GM21515 (cell line): Measurements from ENCODE around the gene RSPH1.
A peak's percentile ranks its signal among the peaks of the same experiment; 100 is the strongest.

Experiments used
- ATAC-seq: cut with Tn5 transposase; IDR thresholded peaks from one replicate; pipeline ENCODE4 v1.9.1; 2021; ENCODE audit not compliant: unreplicated experiment

Gene RSPH1

DNA sequence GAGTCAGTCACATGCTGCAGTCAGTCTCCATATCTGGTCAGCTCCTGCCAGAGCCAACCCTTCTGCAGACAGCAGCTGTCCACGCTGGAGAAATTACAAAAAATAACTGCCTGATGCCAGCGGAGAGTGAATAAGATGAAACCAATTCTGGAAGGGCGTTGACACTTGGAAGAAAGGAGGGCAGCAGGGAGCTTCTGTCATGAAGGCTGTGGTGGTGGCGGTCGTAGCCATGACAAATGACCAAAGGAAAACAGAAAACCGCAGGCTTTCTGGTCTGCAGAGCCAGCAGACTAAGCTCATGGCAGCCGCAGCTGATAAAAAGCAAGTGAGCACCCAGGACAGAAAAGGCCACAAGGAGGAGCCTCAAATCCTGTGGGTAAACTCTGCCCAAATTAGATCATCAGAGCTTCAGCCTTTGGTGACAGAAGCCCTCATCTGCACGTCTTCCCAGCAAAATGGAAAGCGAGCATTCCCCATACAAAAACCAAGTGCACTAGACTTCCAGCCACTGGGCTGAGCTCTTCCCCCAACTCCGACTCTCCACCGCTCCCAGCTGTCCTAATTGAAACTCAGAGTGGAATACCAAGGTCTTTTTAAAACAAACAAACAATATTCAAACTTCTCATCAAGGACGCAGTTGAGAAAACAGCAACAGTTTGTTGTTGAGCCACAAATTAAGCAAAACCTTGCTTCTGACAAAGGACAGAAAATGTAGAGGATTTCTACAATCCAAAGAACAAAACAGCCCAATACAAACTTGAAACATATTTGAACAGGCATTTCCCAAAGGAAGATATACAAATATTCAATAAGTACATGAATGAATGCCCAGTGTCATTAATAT lies 28.7 kb downstream of the RSPH1 start:
- no peak for ATAC-seq

DNA sequence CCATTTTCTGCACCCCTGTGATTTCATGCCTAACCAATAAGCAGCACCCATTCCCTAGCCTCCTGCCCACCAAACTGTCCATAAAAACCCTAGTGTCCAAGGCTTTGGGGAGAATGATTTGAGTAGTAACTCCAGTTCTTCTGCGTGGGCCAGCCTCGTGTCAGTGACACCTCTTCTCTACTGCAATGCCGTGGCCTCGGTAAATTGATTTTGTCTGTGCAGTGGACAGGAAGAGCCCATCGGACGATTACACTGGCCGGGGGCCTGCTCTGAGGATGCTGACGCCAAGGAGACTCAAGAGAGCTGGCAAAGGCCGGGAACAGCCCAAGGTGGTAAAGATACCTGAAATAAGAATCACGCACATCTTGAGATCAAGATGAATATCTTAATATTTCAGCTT lies 29.3 kb downstream of the RSPH1 start:
- ATAC-seq, result no peak

DNA sequence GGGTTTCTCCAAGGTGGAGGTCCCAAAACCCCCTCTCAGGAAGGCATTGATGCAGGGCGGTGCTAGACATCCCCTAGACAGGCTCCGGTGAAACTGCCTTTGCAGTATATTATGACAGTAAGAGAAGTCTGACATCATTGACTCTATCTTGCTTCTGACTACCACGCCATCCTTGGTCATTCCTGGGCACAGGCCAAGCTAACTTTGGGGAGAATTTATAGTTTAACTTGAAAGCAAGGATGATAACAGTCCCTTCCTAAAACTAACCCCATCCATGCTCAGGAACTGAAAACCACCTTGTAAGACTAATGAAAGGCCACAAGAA lies 30.3 kb downstream of the RSPH1 start:
- no peak for ATAC-seq

DNA sequence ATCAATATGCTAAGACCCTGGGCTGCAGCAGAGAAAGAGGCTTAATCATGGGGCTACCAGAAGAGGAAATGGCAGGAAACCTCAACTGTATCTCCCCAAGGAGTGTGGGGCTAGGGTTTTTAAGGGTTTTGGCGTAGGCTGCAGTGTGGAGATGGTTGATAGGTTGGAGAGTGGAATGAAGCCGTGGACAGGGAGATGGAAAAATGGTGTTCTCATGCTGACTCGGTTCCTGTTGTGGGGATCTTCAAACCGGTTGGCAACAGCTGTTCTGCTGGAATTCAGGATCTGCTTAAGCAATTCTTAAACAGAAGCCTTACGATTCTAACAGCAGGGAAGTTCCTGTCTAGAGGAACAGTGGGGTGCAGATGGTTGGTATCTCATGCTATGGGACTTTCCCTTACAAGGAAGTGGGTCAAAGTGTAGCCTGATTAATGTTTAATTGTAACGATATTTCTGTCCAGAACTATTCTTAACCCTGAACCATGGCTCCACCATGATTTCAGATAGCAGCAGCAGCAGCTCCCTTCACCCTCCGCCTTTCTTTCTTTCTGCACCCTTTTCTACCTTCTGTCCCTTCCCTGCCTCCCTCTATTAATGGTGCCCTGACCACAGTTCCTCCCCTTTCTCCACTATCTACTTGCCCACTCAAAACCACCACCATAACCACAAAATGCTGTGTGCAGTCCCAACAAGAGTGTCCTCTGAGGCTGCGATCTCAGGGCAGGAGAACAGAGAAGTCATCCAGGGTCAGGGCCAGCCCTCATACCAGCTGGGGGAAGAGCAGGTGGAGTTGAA lies 30.8 kb downstream of the RSPH1 start:
- ATAC-seq, result no peak

DNA sequence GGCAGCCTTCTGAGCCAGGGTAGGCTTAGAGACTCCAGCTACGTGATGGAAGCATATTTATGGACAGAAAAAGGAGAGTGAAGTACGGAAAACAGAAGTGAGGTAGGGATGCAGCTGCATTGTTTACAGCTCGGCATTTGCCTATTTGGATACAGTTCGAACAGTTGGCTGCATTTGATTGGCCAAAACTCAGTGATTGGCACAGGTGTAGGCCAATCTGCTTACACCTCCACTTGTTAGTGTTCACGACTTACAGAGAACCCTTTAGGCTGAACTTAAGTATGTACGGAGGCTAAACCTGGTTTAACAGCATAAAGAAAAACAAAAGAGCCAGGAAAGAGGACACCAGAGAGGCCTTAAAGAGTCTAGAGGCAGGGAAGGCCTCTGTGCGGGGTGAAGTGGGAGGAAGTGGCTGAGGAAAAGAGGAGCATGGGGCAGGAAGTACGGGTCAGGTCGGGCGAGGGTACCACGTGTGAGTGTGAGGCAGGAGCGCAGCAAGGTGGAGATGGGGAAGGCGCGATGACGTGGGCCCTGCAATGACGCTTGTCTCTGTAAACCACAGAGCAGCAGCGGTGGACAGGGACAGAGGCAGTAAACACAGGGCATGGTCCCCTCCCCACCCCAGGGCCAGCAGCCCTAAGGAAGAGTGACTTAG lies 32.0 kb downstream of the RSPH1 start:
- no peak for ATAC-seq

DNA sequence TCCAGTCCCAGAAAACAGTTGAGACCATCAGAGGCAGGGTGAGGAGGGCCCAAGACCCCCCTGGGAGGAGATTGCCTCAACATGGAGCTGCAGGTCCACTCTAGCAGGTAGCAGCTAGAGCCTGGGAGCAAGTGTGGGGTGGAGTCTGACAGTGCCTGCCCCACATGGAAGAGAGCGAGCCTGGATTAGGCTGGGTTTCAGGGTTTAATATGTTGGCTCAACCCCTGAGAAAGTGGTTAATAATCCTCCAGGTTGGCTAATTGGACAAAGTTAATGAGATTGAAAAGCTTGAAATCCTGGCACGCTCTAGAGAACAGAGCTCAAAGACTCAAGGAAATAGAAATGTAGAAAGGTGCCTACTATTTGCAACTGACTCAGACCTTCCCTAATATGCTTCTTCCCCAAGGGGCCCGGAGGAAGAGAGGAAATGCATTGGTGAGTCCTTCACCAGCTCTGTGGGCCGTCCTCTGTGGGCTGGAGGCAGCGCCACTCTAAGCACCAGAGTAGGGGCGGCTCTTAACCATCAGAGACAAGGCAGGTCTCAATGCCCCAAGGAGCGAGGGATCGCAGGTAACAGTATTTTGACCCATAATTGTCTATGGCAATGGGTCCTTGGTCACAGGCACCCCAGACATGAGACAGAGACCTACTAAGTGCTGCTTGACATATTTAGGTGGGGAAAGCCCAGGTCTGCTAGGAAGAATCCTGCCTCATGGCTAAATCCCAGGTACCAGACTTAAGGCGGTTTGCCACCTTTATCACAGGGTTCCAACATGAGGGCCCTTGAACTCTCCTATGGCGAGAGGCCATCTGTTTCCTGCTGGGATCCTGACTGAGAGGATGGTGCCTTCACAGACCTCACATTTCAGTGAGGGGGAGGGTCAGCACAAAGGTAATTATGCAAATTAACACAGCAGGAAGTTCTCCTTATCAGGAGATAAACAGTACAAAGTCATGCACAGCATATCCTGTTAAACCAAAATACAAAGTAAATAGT lies 33.8 kb downstream of the RSPH1 start:
- ATAC-seq, result no peak

DNA sequence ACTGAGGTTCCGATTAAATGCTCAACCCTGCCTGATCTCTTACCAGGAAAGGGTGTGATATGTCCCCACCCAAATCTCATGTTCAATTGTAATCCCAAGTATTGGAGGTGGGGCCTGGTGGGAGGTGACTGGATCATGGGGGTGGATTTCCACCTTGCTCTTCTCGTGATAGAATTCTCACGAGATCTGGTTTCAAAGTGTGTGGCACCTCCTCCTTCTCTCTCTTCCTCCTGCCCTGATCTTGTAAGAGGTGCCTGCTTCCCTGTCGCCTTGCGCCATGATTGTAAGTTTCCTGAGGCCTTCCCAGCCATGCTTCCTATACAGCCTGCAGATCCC lies 34.9 kb downstream of the RSPH1 start:
- ATAC-seq, result no peak

DNA sequence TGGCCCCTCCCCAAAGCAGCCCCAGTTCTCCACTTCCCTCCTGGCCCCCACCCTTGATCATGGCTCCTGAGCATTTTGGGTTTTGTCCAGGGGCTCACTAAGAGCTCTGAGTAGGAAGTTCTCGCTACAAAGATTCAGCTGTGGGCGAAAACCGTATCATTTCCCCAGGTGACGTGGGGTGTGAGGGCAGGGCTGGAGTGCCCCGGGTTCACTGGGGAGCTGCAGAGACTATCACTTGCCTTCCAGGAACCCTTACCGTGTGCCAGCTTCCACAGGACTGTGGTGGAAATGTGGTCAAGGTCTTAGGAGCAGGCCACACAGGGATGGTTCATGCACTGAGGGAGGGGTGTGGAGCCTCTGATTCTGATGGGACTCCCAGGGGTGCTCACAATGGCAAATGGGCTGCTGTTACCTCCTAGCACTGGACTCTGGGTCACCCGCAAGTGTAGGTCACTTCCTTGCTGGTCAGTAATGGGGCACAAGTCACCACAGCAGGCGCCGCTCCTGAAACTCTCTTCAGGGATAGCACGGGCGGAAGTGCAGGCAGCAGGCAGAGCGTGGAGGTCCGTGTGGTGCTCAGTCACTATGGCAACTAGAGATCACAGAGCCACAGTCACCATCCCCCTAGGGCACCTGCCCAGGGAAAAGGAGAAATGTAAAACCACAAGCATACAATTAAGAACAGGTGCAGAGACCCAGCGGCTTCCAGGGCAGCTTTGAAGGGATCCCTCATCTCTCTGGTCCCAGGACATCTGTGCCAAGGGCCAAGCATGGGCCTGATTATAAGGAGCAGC lies 35.4 kb downstream of the RSPH1 start:
- peak; percentile 50 for ATAC-seq

DNA sequence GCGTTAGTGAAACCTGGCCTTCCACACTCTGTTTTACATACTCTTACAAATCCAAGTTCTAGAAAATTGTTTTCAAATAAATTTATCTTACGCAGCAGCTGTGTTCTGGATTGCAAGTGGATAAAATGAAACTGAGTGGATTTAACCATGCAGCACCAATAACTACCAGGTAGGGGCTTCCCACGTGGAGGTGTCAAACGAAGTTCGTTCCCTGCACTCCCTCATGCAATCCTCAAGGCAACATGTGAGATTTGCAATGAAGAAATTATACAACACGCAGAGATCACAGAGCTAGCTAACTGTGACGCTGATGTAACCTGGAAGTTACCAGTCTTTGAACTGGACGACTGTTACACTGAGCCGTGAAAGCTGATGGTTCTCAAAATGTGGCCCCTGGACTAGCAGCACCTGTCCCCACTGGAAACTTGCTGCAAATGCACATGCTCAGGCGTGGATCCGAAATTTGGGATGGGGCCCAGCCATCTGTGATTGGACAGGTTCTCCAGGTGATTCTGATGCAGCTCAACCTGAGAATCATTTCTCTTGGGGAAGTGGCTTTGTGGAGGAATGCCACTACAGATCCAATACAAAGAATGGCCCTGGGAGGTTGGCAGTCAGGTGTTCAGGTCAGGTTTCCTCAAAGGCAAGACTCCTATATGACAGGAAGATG lies 36.3 kb downstream of the RSPH1 start:
- no peak for ATAC-seq

DNA sequence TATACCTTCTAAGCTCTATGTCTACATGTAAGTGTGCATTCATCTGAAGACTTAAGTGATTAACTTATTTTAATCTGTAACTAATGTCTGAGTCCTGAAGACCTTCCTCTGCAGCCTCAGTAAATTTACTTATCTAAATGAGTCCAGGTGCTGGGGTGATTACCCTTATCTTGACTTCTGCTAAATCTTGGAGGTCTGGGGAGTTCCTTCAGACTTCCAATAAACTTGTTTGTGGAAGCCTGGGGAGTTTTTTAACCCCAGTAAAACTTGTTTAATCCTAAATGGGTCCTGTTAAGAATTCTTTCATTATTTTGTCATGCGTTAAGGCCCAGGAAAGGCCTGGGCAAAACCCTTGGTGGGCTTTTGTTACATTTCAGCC lies 37.0 kb downstream of the RSPH1 start:
- no peak for ATAC-seq

DNA sequence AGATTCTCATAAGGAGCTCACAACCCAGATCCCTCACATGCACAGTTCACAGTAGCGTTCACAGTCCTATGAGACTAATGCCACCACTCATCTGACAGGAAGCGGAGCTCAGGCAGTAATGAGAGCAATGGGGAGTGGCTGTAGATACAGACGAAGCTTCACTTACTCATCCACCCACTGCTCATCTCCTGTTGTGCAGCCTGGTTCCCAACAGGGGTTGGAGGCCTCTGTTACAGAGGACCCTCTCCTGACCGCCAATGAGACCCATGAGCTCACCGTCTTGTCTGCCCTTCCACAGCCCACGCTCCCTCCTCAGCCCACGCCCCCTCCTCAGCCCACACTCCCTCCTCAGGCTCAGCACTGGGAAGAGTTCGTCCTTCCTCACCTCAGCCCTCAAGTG lies 39.6 kb downstream of the RSPH1 start:
- ATAC-seq, result no peak

DNA sequence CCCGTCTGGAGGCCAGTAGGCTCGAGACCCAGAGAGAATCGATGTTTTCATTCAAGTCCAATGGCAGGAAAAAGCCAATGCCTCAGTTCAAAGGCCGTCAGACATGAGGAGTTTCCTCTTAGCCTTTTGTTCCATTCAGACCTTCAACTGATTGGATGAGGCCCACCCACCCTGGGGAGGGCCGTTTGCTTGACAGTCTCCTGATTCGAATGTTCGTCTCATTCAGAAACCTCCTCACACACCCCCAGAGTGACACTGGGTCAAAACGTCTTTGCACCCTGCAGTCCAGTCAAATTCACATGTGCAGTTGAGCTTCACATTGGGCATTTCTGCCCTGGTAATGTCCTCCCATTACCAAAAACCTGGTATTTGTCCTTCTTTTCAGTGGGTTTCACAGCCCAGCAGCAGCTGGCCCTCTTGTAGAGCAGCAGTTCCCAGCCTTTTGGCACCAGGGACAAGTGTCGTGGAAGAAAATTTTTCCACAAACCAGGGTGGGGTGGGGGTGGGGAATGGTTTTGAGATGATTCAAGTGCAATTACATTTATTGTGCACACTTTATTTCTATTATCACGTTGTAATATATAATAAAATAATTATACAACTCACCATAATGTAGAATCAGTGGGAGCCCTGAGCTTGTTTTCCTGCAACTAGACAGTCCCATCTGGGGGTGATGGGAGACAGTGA lies 40.1 kb downstream of the RSPH1 start:
- ATAC-seq, result no peak

DNA sequence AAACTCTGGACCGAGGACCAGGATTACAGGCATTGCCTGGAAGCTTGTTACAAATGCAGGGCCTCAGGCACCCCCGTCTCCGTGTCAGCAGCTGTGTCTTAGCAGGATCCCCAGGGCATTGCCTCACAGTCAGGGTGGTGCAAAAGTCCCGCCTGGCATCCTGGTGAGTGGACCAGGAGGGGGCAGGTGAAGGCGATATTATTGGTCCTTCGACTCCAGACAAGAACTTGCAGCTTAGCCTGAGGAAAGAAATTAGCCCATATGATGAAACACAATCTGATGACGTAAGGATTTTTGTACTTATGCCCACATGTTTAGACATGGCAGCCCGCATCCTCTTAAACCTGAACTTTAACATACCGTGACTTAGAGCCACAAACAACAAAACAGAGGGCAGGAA lies 40.8 kb downstream of the RSPH1 start:
- ATAC-seq, result no peak

DNA sequence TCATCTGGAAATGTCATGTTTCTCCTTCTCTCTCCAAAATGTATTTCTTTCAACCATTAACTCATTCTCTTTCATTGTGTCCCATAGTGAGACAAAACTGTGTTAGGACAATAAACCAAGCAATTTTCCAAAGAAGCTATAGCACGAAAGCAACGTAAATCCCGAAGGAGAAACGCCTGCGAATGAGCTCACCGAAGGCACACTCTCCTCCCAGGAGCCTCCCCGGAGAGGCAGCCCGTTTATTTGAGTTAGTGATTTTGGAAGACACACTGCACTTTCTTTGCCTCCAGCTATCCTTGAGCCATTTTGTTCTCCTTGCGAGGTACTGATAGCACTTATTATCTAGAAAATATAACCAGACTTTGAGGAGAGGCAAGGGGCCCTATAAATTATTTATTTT lies 41.2 kb downstream of the RSPH1 start:
- ATAC-seq, result no peak

DNA sequence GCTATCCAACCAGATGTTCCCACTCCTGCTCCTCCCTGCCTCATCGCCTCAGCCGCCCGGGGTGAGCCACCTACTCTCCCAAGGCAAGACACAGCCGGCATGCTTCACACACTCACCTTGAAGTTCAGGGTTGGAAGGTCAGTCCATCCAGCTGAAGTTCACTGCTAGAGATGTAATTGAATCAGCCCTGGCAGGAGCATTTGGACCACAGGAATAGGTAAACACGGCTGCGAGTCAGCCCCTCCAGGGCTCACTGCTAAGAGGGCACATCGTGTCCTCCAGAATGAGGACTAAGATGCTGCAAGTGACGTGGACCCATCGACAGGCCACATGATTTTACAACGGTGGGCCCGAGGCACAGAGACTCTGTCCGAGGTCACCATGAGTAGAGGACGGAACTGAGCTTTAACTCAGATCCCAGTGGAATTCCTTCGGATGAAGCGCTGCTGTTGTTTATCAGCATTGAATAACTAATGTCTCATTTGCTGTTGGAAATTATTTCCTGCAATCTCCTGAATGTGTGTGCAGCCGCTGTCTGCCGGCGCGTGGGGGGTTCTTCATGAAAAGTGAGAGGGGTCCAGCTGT lies 41.9 kb downstream of the RSPH1 start:
- no peak for ATAC-seq

DNA sequence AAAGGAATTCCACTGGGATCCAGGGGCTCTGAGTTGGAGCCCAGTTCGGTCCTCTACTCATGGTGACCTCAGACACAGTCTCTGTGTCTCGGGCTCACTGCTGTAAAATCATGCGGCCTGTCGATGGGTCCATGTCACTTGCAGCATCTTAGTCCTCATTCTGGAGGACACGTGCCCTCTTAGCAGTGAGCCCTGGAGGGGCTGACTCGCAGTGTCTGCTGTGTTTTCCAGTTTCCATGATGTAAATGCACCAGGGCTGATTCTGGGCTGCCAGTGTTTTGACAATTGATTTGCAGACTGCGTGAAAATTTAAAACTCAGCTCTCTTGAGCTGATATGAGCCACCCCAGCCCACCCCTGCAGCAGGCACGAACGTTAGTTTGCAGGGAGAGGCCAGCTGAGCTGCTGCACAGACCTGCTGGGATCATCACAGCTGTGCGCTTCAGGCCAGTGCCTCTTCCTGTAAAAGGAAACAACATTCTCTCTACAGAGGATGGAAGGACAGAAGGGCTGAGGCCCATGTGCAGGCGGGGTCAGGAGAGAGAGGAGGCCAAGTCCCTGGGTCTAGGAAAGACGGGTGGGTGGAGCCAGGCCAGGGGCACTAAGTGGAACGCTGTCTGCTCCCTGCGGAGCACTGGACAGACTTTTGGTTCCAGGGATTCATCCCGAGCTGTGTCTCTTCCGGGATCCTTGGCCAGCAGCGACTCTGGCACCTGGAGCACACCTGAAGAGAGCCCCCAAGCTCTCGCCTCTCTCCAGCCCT lies 42.6 kb downstream of the RSPH1 start:
- no peak for ATAC-seq

DNA sequence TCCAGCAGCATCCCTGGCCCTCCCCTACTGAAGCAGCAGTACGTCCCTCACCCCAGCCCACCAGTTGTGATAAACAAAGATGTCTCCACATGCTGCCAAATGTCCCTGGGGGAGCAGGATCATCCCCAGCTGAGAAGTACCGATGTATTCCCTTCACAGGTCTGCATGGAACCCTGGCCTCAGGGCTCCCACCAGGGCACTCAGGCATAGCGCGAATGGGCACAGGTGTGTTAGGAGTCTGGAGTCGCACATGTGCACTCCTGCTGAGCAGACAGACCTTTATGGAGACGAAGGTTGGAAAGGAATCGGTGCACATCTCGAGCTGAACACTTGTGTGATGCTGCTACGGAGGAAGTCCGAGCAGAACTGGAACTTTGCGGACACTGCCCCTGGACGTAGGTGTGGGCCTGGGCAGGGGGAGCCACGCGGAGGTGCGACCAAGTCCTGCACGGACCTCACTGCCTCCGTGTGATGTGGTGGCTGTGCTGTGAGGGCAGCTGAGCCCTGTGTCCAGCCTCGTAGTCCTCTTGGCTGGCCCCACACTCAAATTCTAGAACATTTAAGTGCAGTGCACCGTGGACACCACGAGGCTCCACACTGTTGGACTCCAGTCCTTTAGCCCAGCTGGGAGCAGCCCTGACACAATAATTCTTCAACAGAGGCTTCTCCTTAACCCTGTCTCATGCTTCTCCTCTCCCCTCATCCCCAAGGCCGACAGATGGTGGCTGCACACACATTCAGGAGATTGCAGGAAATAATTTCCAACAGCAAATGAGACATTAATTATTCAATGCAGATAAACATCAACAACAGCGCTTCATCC lies 43.4 kb downstream of the RSPH1 start:
- no peak for ATAC-seq
